IPS-18c (cell line): ENCODE measurements around the gene ARPP21.

ENCODE experiments used
- H3K4me3 ChIP-seq: 2 replicates; pipeline ENCODE4 v1.7.0; 2013; ENCODE audit warnings: low read depth, mild to moderate bottlenecking, low read length, moderate library complexity; ENCODE audit not compliant: insufficient read depth
- H3K9me3 ChIP-seq: one replicate; pipeline ENCODE4 v1.6.1; 2013; ENCODE audit warnings: mild to moderate bottlenecking, low read length, moderate library complexity; ENCODE audit not compliant: control insufficient read depth, insufficient read depth

The ARPP21 gene

GRCh38 chr3:35664460-35664919 is 25.2 kb downstream of the ARPP21 start:
- H3K9me3 ChIP-seq, result no peaks in the 10 kb centered on the region
- no peak overlapping the region for H3K4me3 ChIP-seq

- H3K4me3 ChIP-seq, result no peak overlapping the region
- H3K9me3 ChIP-seq, result no peaks in the 10 kb centered on the region
Measured at GRCh38 chr3:35665390-35666055, 26.2 kb downstream of the ARPP21 start.

- no peak overlapping the region for H3K4me3 ChIP-seq
- no peaks in the 10 kb centered on the region for H3K9me3 ChIP-seq
Measured at GRCh38 chr3:35666888-35667287, 27.6 kb downstream of the ARPP21 start.

GRCh38 chr3:35670408-35670965 is 31.2 kb downstream of the ARPP21 start:
- no peak overlapping the region for H3K4me3 ChIP-seq
- H3K9me3 ChIP-seq, result no peaks in the 10 kb centered on the region

- Histone ChIP-seq H3K4me3 (no peak overlapping the region), H3K9me3 (no peaks in the 10 kb centered on the region)
Measured at GRCh38 chr3:35671483-35671882, 32.2 kb downstream of the ARPP21 start.

GRCh38 chr3:35673017-35673416 is 33.7 kb downstream of the ARPP21 start:
- Histone ChIP-seq H3K4me3 (no peak overlapping the region), H3K9me3 (no peaks in the 10 kb centered on the region)

GRCh38 chr3:35674451-35675109 is 35.3 kb downstream of the ARPP21 start:
- no peak overlapping the region for H3K4me3 ChIP-seq
- H3K9me3 ChIP-seq, result no peaks in the 10 kb centered on the region

- no peaks in the 10 kb centered on the region for H3K9me3 ChIP-seq
Measured at GRCh38 chr3:35675206-35675605, 35.9 kb downstream of the ARPP21 start.

GRCh38 chr3:35675621-35676020 is 36.3 kb downstream of the ARPP21 start:
- Histone ChIP-seq H3K9me3 (no peaks in the 10 kb centered on the region), H3K4me3 (no peak overlapping the region)

More at GRCh38 chr3:35675206-35675605, 35.9 kb downstream of the ARPP21 start:
- H3K4me3 ChIP-seq, result no peak overlapping the region

GRCh38 chr3:35677797-35678196 is 38.5 kb downstream of the ARPP21 start:
- no peak overlapping the region for H3K4me3 ChIP-seq
- H3K9me3 ChIP-seq, result no peaks in the 10 kb centered on the region

- Histone ChIP-seq H3K9me3 (no peaks in the 10 kb centered on the region), H3K4me3 (no peak overlapping the region)
Measured at GRCh38 chr3:35678643-35679161, 39.4 kb downstream of the ARPP21 start.

- Histone ChIP-seq H3K9me3 (no peaks in the 10 kb centered on the region), H3K4me3 (no peak overlapping the region)
Measured at GRCh38 chr3:35679409-35680080, 40.2 kb downstream of the ARPP21 start.

- no peak overlapping the region for H3K4me3 ChIP-seq
- no peaks in the 10 kb centered on the region for H3K9me3 ChIP-seq
Measured at GRCh38 chr3:35680866-35681650, 41.7 kb downstream of the ARPP21 start.

- no peak overlapping the region for H3K4me3 ChIP-seq
- H3K9me3 ChIP-seq, result no peaks in the 10 kb centered on the region
Measured at GRCh38 chr3:35685153-35685552, 45.8 kb downstream of the ARPP21 start.

GRCh38 chr3:35688826-35689225 is 49.5 kb downstream of the ARPP21 start:
- H3K9me3 ChIP-seq, result no peaks in the 10 kb centered on the region
- no peak overlapping the region for H3K4me3 ChIP-seq

GRCh38 chr3:35690271-35690670 is 50.9 kb downstream of the ARPP21 start:
- H3K4me3 ChIP-seq, result no peak overlapping the region
- H3K9me3 ChIP-seq, result no peaks in the 10 kb centered on the region

- Histone ChIP-seq H3K4me3 (no peak overlapping the region), H3K9me3 (no peaks in the 10 kb centered on the region)
Measured at GRCh38 chr3:35705904-35706303, 66.6 kb downstream of the ARPP21 start.
